ENCODE results near the gene SLC7A5.

- TF ChIP-seq CTCF (CRISPR knock-in tag; IDR thresholded peaks at IDR 0.05) (no peak), MATR3 (CRISPR knock-in tag; IDR thresholded peaks at IDR 0.05) (no peak), ESRRA (CRISPR knock-in tag; IDR thresholded peaks at IDR 0.05; ENCODE audit: low read depth) (no peak), CEBPZ (IDR thresholded peaks at IDR 0.05; ENCODE audit: low read length) (no peak), ZNF354B (CRISPR knock-in tag; IDR thresholded peaks at IDR 0.05) (no peak), ZNF101 (CRISPR knock-in tag; IDR thresholded peaks at IDR 0.05; ENCODE audit: borderline replicate concordance, low read depth) (no peak), POLR2AphosphoS2 (IDR thresholded peaks at IDR 0.05; ENCODE audit: low read depth, low read length) (no peak)
Observed at GRCh38 chr16:87819282-87819681, 50.0 kb downstream of the SLC7A5 start.
